ENCODE measurements around the gene NLGN4Y.

The NLGN4Y gene

DNA sequence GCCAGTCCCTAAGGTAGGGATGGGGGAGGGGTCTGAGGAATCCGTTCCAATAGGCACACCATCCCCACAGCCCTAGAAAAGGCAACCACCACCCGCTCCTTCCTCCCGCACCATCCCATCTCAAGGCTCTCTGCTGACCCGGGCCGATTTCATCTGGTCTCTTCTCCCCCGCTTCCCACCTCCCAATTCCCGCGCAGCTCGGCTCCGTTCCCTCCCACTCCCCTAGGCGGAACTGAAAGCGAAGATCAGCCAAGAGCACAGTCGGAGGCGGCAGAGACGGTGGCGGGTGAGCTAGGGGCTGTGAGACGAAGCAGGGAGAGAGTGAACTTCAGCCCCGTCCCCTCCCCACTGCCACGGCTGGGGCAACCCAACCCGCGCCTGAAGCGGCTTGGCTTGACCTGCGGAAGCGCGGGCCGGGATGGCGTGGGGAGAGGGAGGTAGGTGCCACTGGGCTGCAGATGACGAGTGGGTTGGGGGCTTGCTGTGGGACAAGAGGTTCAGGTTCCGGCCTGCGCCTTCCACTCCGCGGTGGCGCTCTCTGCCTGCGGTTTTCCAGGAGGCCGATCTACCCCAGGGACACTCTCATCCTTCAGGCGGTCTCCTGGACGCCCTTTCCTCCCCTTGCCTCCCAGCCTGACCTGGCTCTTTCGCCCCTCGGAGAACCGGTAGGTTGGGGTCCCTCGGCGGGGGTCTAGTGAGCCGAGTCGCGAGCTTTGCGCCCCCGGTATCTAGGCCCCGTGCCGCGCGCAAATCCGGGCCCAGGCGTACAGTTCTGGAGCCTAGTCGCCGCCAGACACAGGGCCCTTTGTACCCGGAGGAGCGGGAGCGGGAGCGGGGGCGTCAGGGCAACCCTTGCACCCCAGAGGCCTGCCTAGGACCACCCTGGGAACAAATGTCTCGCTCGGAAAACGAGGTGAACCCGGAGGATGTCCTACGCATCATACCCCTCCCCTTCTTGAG, at the start of gene NLGN4Y:
TSS of gene NLGN4Y (plus strand) at position 258 of the 960 bp plus-strand sequence. CDS start 97,591 bp downstream, outside the sequence.
- peaks cover 35% of the 10 kb centered on the region for H3K27me3 Mint-ChIP-seq
- H3K9me3 Mint-ChIP-seq, result no peaks in the 10 kb centered on the region
- H3K4me3 Mint-ChIP-seq, result peak within 1 kb of the TSS; percentile 90
- DNase-seq (ENCODE audit: low spot score in 2 of 2), result no peak
- ATAC-seq (replicated peaks; ENCODE audit: extremely low read depth, poor library complexity, severe bottlenecking), result peak; percentile 52
- H3K36me3 Mint-ChIP-seq (ENCODE audit: insufficient read depth), result peaks cover 5% of the 10 kb centered on the region
- peaks cover 30% of the 10 kb centered on the region for H3K4me1 Mint-ChIP-seq
- H3K27ac Mint-ChIP-seq (ENCODE audit: low read depth), result peak within 1 kb of the TSS; percentile 80

DNA sequence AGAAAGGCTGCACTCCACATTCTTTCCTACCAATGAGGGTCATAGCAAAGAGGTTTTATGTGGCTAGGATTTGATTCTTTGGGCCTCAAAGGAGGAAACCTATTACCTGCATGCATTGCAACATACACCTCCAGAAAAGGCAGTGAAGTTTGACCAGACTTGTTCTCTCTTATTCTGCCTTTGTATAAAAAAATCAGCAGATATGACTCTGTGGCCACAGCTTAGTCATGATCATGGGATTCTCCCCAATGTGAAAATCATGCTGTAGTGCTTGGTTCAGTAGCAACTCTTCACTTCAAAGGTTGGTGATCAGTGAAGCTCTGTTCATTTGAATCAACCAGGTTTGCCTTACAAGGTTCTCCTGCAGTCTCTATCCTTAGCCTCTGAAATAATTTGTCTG, 38.4 kb upstream of the NLGN4Y start:
- no peaks in the 10 kb centered on the region for H3K27me3 Mint-ChIP-seq
- no peaks in the 10 kb centered on the region for H3K36me3 Mint-ChIP-seq (ENCODE audit: insufficient read depth)
- ATAC-seq (replicated peaks; ENCODE audit: extremely low read depth, poor library complexity, severe bottlenecking), result no peak
- no peak overlapping the region for H3K27ac Mint-ChIP-seq (ENCODE audit: low read depth)
- no peaks in the 10 kb centered on the region for H3K4me1 Mint-ChIP-seq
- no peak overlapping the region for H3K4me3 Mint-ChIP-seq
- no peaks in the 10 kb centered on the region for H3K9me3 Mint-ChIP-seq
- DNase-seq (ENCODE audit: low spot score in 2 of 2), result no peak

DNA sequence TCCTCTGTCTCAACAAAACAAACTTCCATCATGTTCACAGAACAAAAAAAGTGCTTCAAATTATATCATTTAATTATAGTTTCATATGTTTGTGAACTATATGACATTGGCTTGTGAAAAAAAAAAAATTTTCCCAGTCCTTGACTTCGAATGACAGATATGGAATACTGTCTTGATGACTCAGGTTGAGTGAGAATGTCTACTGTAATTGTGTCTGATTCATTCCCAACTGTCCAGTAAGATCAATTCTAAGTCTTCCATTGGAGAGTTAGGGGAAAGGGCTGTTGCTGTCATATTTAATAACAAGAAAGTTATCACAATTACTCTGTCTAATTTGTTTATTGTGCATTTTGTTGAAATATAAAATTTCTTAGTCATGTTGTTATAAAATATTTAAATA, 34.1 kb upstream of the NLGN4Y start:
- no peaks in the 10 kb centered on the region for H3K4me1 Mint-ChIP-seq
- H3K36me3 Mint-ChIP-seq (ENCODE audit: insufficient read depth), result no peaks in the 10 kb centered on the region
- no peaks in the 10 kb centered on the region for H3K27me3 Mint-ChIP-seq
- H3K4me3 Mint-ChIP-seq, result no peak overlapping the region
- H3K27ac Mint-ChIP-seq (ENCODE audit: low read depth), result no peak overlapping the region
- H3K9me3 Mint-ChIP-seq, result no peaks in the 10 kb centered on the region
- ATAC-seq (replicated peaks; ENCODE audit: extremely low read depth, poor library complexity, severe bottlenecking) (no peak), DNase-seq (ENCODE audit: low spot score in 2 of 2) (no peak)

DNA sequence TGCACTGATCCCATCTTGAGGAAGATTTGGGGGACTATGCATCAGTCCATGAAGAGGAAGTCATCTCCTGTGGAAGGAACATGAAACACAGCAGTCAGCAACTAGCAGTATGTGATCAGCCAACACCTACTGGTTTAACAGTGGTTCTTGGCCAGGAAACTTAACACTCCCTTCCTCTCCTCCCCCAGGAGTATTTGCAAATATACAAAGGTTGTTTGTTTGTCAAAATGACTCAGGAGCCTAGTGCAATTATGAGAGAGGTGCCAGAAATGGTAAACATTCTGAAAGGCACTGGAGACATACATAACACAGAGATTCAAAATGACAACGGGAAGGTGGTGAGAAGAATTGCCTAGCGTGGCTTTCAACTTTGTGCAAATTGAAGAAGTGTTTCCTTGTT, 26.3 kb upstream of the NLGN4Y start:
- Mint-ChIP-seq H3K36me3 (ENCODE audit: insufficient read depth) (no peaks in the 10 kb centered on the region), H3K27ac (ENCODE audit: low read depth) (no peak overlapping the region), H3K4me1 (no peaks in the 10 kb centered on the region), H3K4me3 (no peak overlapping the region), H3K27me3 (no peaks in the 10 kb centered on the region), H3K9me3 (no peaks in the 10 kb centered on the region)
- no peak for ATAC-seq (replicated peaks; ENCODE audit: extremely low read depth, poor library complexity, severe bottlenecking)
- no peak for DNase-seq (ENCODE audit: low spot score in 2 of 2)

- no peak for ATAC-seq (replicated peaks; ENCODE audit: extremely low read depth, poor library complexity, severe bottlenecking)
- no peak for DNase-seq (ENCODE audit: low spot score in 2 of 2)
- no peak overlapping the region for H3K4me3 Mint-ChIP-seq
- no peaks in the 10 kb centered on the region for H3K36me3 Mint-ChIP-seq (ENCODE audit: insufficient read depth)
- H3K27ac Mint-ChIP-seq (ENCODE audit: low read depth), result no peak overlapping the region
- no peaks in the 10 kb centered on the region for H3K9me3 Mint-ChIP-seq
- H3K27me3 Mint-ChIP-seq, result no peaks in the 10 kb centered on the region
- H3K4me1 Mint-ChIP-seq, result no peaks in the 10 kb centered on the region
Measured at GRCh38 chrY:14504592-14504991, 19.7 kb upstream of the NLGN4Y start.

GRCh38 chrY:14522379-14522950, 1.9 kb upstream of the NLGN4Y start:
- H3K9me3 Mint-ChIP-seq, result no peaks in the 10 kb centered on the region
- H3K4me1 Mint-ChIP-seq, result peaks cover 30% of the 10 kb centered on the region
- no peak for DNase-seq (ENCODE audit: low spot score in 2 of 2)
- H3K27ac Mint-ChIP-seq (ENCODE audit: low read depth), result no peak overlapping the region
- peaks cover 35% of the 10 kb centered on the region for H3K27me3 Mint-ChIP-seq
- H3K36me3 Mint-ChIP-seq (ENCODE audit: insufficient read depth), result peaks cover 5% of the 10 kb centered on the region
- no peak for ATAC-seq (replicated peaks; ENCODE audit: extremely low read depth, poor library complexity, severe bottlenecking)
- no peak overlapping the region for H3K4me3 Mint-ChIP-seq

GRCh38 chrY:14523491-14524271, 648 bp upstream of the NLGN4Y start:
- Mint-ChIP-seq H3K4me1 (peaks cover 30% of the 10 kb centered on the region), H3K27me3 (peaks cover 35% of the 10 kb centered on the region), H3K27ac (ENCODE audit: low read depth) (peak overlapping the region; percentile 80), H3K36me3 (ENCODE audit: insufficient read depth) (peaks cover 5% of the 10 kb centered on the region), H3K4me3 (peak overlapping the region; percentile 90), H3K9me3 (no peaks in the 10 kb centered on the region)
- ATAC-seq (replicated peaks; ENCODE audit: extremely low read depth, poor library complexity, severe bottlenecking), result no peak
- DNase-seq (ENCODE audit: low spot score in 2 of 2), result no peak

GRCh38 chrY:14525315-14525714, 986 bp downstream of the NLGN4Y start:
- peaks cover 5% of the 10 kb centered on the region for H3K36me3 Mint-ChIP-seq (ENCODE audit: insufficient read depth)
- peaks cover 30% of the 10 kb centered on the region for H3K4me1 Mint-ChIP-seq
- peaks cover 35% of the 10 kb centered on the region for H3K27me3 Mint-ChIP-seq
- no peaks in the 10 kb centered on the region for H3K9me3 Mint-ChIP-seq
- no peak for ATAC-seq (replicated peaks; ENCODE audit: extremely low read depth, poor library complexity, severe bottlenecking)
- peak overlapping the region; percentile 90 for H3K4me3 Mint-ChIP-seq
- H3K27ac Mint-ChIP-seq (ENCODE audit: low read depth), result peak overlapping the region; percentile 80
- no peak for DNase-seq (ENCODE audit: low spot score in 2 of 2)

GRCh38 chrY:14528361-14528760, 4.0 kb downstream of the NLGN4Y start:
- Mint-ChIP-seq H3K4me3 (no peak overlapping the region), H3K4me1 (peaks cover 26% of the 10 kb centered on the region), H3K9me3 (no peaks in the 10 kb centered on the region), H3K27ac (ENCODE audit: low read depth) (no peak overlapping the region), H3K27me3 (peaks cover 20% of the 10 kb centered on the region), H3K36me3 (ENCODE audit: insufficient read depth) (peaks cover 5% of the 10 kb centered on the region)
- DNase-seq (ENCODE audit: low spot score in 2 of 2) (no peak), ATAC-seq (replicated peaks; ENCODE audit: extremely low read depth, poor library complexity, severe bottlenecking) (no peak)

DNA sequence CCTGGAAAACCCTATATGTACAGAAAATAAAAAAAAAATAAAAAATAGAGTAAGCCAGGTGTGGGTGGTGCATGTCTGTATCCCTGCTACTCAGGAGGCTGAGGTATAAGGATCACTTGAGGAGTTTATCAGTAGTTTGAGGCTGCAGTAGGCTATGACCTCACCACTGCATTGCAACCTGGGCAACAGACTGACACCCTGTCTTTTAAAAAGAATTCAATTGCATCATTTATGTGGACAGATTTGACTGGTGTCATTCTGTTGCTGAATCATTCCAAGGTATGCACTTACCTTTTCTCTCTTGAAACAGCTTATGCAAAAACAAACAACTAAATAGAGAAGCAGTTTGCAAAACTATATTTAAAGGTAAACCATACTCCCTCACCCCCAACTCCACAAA, 12.4 kb downstream of the NLGN4Y start:
- DNase-seq (ENCODE audit: low spot score in 2 of 2) (no peak), ATAC-seq (replicated peaks; ENCODE audit: extremely low read depth, poor library complexity, severe bottlenecking) (no peak)
- Mint-ChIP-seq H3K36me3 (ENCODE audit: insufficient read depth) (no peaks in the 10 kb centered on the region), H3K27ac (ENCODE audit: low read depth) (no peak overlapping the region), H3K27me3 (no peaks in the 10 kb centered on the region), H3K9me3 (peaks cover 5% of the 10 kb centered on the region), H3K4me3 (no peak overlapping the region), H3K4me1 (no peaks in the 10 kb centered on the region)

DNA sequence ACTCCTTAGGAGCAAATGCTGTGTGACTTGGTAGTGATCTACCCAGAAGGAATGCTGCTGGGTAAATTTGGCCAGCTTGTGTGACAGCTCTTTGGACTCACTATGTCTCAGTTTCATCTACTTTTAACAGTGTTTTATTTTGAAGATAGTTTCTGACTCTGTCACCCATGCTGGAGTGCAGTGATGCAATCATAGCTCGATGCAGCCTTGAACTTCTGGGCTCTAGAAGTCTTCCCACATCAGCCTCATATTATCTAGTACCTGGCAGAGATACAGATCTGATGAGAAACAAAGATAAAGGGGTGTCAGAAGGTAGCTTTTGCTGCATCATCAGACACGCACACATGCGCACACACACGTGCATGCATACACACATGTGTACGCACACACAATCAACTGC, 19.2 kb downstream of the NLGN4Y start:
- ATAC-seq (replicated peaks; ENCODE audit: extremely low read depth, poor library complexity, severe bottlenecking) (no peak), DNase-seq (ENCODE audit: low spot score in 2 of 2) (no peak)
- Mint-ChIP-seq H3K4me3 (no peak overlapping the region), H3K27me3 (no peaks in the 10 kb centered on the region), H3K36me3 (ENCODE audit: insufficient read depth) (no peaks in the 10 kb centered on the region), H3K27ac (ENCODE audit: low read depth) (no peak overlapping the region), H3K9me3 (peaks cover 5% of the 10 kb centered on the region), H3K4me1 (no peaks in the 10 kb centered on the region)

DNA sequence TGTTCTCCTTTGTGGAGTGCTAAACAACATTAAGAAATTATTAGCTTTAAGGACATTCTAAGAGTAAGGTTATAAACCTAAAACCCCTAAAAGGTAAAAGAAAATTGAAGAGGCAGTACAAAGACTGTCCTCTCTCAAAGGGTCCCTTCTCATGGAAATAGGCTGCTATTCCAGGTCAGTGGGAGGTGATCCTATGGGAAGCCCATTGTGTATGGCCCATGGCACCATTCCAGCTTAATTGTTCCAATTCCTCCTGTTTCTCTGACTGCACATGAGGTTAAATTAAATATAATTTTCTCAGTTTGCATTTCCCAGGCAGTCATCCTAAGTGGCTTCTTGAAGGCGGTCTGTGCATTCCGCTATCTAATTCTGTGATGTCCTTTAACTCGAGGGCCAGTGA, 57.0 kb downstream of the NLGN4Y start:
- ATAC-seq (replicated peaks; ENCODE audit: extremely low read depth, poor library complexity, severe bottlenecking) (no peak), DNase-seq (ENCODE audit: low spot score in 2 of 2) (no peak)
- no peak overlapping the region for H3K27ac Mint-ChIP-seq (ENCODE audit: low read depth)
- H3K4me3 Mint-ChIP-seq, result no peak overlapping the region
- H3K9me3 Mint-ChIP-seq, result no peaks in the 10 kb centered on the region
- H3K36me3 Mint-ChIP-seq (ENCODE audit: insufficient read depth), result no peaks in the 10 kb centered on the region
- no peaks in the 10 kb centered on the region for H3K27me3 Mint-ChIP-seq
- no peaks in the 10 kb centered on the region for H3K4me1 Mint-ChIP-seq
